ENCODE data around the gene PRPSAP2. TPM values are rescaled to one million over a fixed set of nuclear protein-coding genes. Genes with fewer than 3 reads are reported as not detected.

PRPSAP2 gene
- total and polyA plus RNA-seq, 2 of the 8 experiments (the other 6 are each of a cell fraction or from before 2014, with no cell fraction given) = 28.7 to 50.5 TPM

- Histone ChIP-seq H3K18ac (ENCODE audit: extremely low read depth, low read length) (no peak overlapping the region), H3K4ac (replicated peaks; ENCODE audit: insufficient read length, low read depth, low read length) (no peak overlapping the region), H2AFZ (ENCODE audit: low read length) (no peak overlapping the region), H3K79me1 (ENCODE audit: low read depth, low read length) (no peaks in the 10 kb centered on the region), H3K79me2 (ENCODE audit: control insufficient read depth in 1 of 2, insufficient read depth in 2 of 2, low read length in 2 of 2) (no peaks in the 10 kb centered on the region), H4K20me1 (replicated peaks in 1 of 2; ENCODE audit: control insufficient read depth in 1 of 2, insufficient read depth in 2 of 2, low read length in 2 of 2) (no peaks in the 10 kb centered on the region), H2BK15ac (ENCODE audit: low read length) (no peak overlapping the region), H3K23ac (ENCODE audit: insufficient read length) (no peak overlapping the region), H3K27me3 (replicated peaks in 1 of 4; ENCODE audit: control insufficient read depth in 3 of 4, extremely low read depth in 1 of 4, insufficient read depth in 3 of 4, low read length in 3 of 4) (no peaks in the 10 kb centered on the region), H3K27ac (ENCODE audit: low read depth, low read length) (no peak overlapping the region), H2BK20ac (ENCODE audit: low read length) (no peak overlapping the region), H4K5ac (ENCODE audit: insufficient read length, low read depth, low read length) (no peak overlapping the region), H3K14ac (ENCODE audit: insufficient read length) (no peak overlapping the region), H3K56ac (replicated peaks; ENCODE audit: insufficient read length, low read depth, low read length) (no peak overlapping the region), H4K91ac (replicated peaks; ENCODE audit: insufficient read length, low read length) (no peak overlapping the region), H2BK120ac (replicated peaks; ENCODE audit: low read depth, low read length) (no peak overlapping the region), H3K4me2 (ENCODE audit: insufficient read depth in 1 of 2, low read depth in 2 of 2, low read length in 2 of 2) (no peak overlapping the region), H3K23me2 (ENCODE audit: low read depth, low read length) (no peaks in the 10 kb centered on the region), H3K9ac (replicated peaks in 1 of 4; ENCODE audit: extremely low read depth in 1 of 4, low read depth in 3 of 4, low read length in 3 of 4) (no peak overlapping the region), H3K4me1 (replicated peaks in 1 of 4; ENCODE audit: control insufficient read depth in 3 of 4, insufficient read depth in 4 of 4, low read length in 3 of 4) (no peaks in the 10 kb centered on the region), H3K36me3 (ENCODE audit: control insufficient read depth in 2 of 4, insufficient read depth in 4 of 4, low read length in 3 of 4) (no peaks in the 10 kb centered on the region), H3K4me3 (ENCODE audit: extremely low read depth in 1 of 4, insufficient read depth in 2 of 4, low read depth in 3 of 4, low read length in 4 of 4) (no peak overlapping the region), H3K9me3 (ENCODE audit: insufficient read depth in 2 of 2, low read depth in 1 of 2, low read length in 1 of 2) (no peaks in the 10 kb centered on the region), H4K8ac (ENCODE audit: extremely low read depth, insufficient read depth, low read length) (no peak overlapping the region), H2BK12ac (ENCODE audit: low read depth, low read length) (no peak overlapping the region), H2AK5ac (ENCODE audit: low read depth, low read length) (no peak overlapping the region), H2BK5ac (ENCODE audit: low read depth, low read length) (no peak overlapping the region)
- WGBS, 2 experiments (ENCODE audit: extremely low coverage in 1 of 2, insufficient coverage in 1 of 2, insufficient read length in 1 of 2, insufficient replicate concordance in 2 of 2, low coverage in 1 of 2, low lambda C conversion rate in 2 of 2, missing lambda C conversion rate in 1 of 2) = 79% methylated on average over 2 of the region's 2 CpGs; no CpG with 5 or more reads in 1 of the 2 experiments
- FAIRE-seq (no peak), DNase-seq (ENCODE audit: low read depth in 1 of 2, low spot score in 2 of 2) (no peak)
- TF ChIP-seq JUN (IDR thresholded peaks at IDR 0.05; ENCODE audit: low read depth, low read length) = no peak
- TF ChIP-seq ATF3 (IDR thresholded peaks at IDR 0.05; ENCODE audit: insufficient read depth, low read depth, low read length) = no peak
- TF ChIP-seq TAF7 (optimal IDR thresholded peaks at IDR 0.05; ENCODE audit: borderline replicate concordance, low read depth, low read length) = no peak
- no peak for TF ChIP-seq POLR2A (IDR thresholded peaks at IDR 0.05; ENCODE audit: control extremely low read depth in 1 of 2, low read depth in 2 of 2, low read length in 2 of 2)
- TF ChIP-seq CREB1 (IDR thresholded peaks at IDR 0.05) = no peak
- no peak for TF ChIP-seq CHD1 (IDR thresholded peaks at IDR 0.05; ENCODE audit: low read depth, low read length)
- TF ChIP-seq RAD21 (IDR thresholded peaks at IDR 0.05 in 1 of 2, conservative IDR thresholded peaks at IDR 0.05 in 1 of 2; ENCODE audit: low read depth in 2 of 2, low read length in 2 of 2) = no peak
- no peak for TF ChIP-seq BCL11A (IDR thresholded peaks at IDR 0.05; ENCODE audit: low read depth in 2 of 2, low read length in 2 of 2)
- no peak for TF ChIP-seq SP2 (IDR thresholded peaks at IDR 0.05; ENCODE audit: low read length)
- TF ChIP-seq TEAD4 (IDR thresholded peaks at IDR 0.05; ENCODE audit: low read depth, low read length) = no peak
- TF ChIP-seq HDAC2 (IDR thresholded peaks at IDR 0.05; ENCODE audit: borderline replicate concordance in 1 of 2, low read depth in 2 of 2, low read length in 2 of 2) = no peak
- TF ChIP-seq SUZ12 (IDR thresholded peaks at IDR 0.05; ENCODE audit: low read length) = no peak
- POLR2A ChIA-PET (ENCODE audit: partially characterized antibody) = interaction anchor here (0.6 to 0.9 kb wide), 2 partner anchors 13 to 18 kb away, joined by 3 to 4 read pairs; partner anchors contain the start of gene SLC5A10
- CTCF ChIA-PET (ENCODE audit: partially characterized antibody) = interaction anchor here (1.0 to 1.6 kb wide), 3 partner anchors 19 to 78 kb away, joined by 3 to 7 read pairs (median 4); no protein-coding TSS in a partner anchor
Measured at GRCh38 chr17:18938692-18939023, 80.7 kb downstream of the PRPSAP2 start.

Data from H1 (cell line).